GM12878 (cell line): ENCODE measurements around the gene SACS. TPM values are rescaled to one million over a fixed set of nuclear protein-coding genes. Genes with fewer than 3 reads are reported as not detected.

Experiments
- ATF2 ChIP-seq: IDR thresholded peaks from 2 replicates; pipeline ENCODE4 v1.6.1; 2012; ENCODE audit warnings: low read length, inconsistent platforms
- BACH1 ChIP-seq: fragments of 450-650 bp; IDR thresholded peaks from 2 replicates; pipeline ENCODE4 v1.6.1; 2017; ENCODE audit warnings: mild to moderate bottlenecking, borderline replicate concordance
- BRCA1 ChIP-seq: IDR thresholded peaks from 2 replicates; pipeline ENCODE4 v1.6.1; 2011; ENCODE audit warnings: low read depth, low read length, improper control_type of control experiment
- CBX3 ChIP-seq: fragments of 200-600 bp; sonication (generic); IDR thresholded peaks from 2 replicates; pipeline ENCODE4 v1.6.1; 2016; ENCODE audit warnings: low read depth, borderline replicate concordance
- CHD2 ChIP-seq: IDR thresholded peaks from 2 replicates; pipeline ENCODE4 v1.6.1; 2011; ENCODE audit warnings: low read depth, low read length, improper control_type of control experiment, borderline replicate concordance
- CREB1 ChIP-seq: IDR thresholded peaks from 2 replicates; pipeline ENCODE4 v1.6.1; 2012; ENCODE audit warnings: low read depth, mild to moderate bottlenecking, inconsistent platforms
- EP300 ChIP-seq, 2 experiments: fragments of 150-350 bp in 1 of 2; IDR thresholded peaks; 2 replicates each; pipeline ENCODE4 v1.6.1; 2011 to 2012; ENCODE audit warnings: low read depth in 2 of 2, low read length in 2 of 2, borderline replicate concordance in 1 of 2, improper control_type of control experiment in 1 of 2, inconsistent platforms in 1 of 2; ENCODE audit not compliant: control insufficient read depth in 1 of 2
- HDGF ChIP-seq: fragments of 450-650 bp; IDR thresholded peaks from 2 replicates; pipeline ENCODE4 v1.6.1; 2016; ENCODE audit warnings: antibody characterized with exemption
- HSF1 ChIP-seq: fragments of 150-350 bp; IDR thresholded peaks from 2 replicates; pipeline ENCODE4 v1.6.1; 2014; ENCODE audit warnings: mild to moderate bottlenecking, low read depth, low read length
- IRF5 ChIP-seq: fragments of 450-650 bp; IDR thresholded peaks from 2 replicates; pipeline ENCODE4 v1.6.1; 2017; ENCODE audit warnings: borderline replicate concordance
- JUND ChIP-seq: IDR thresholded peaks from 2 replicates; pipeline ENCODE4 v1.6.1; 2012; ENCODE audit warnings: low read depth, mild to moderate bottlenecking, low read length, improper control_type of control experiment, moderate library complexity
- KLF5 ChIP-seq: fragments of 450-650 bp; IDR thresholded peaks from 2 replicates; pipeline ENCODE4 v1.6.1; 2014; ENCODE audit warnings: mild to moderate bottlenecking; ENCODE audit not compliant: partially characterized antibody
- LARP7 ChIP-seq: fragments of 450-650 bp; IDR thresholded peaks from 2 replicates; pipeline ENCODE4 v1.6.1; 2017; ENCODE audit warnings: mild to moderate bottlenecking
- MYC ChIP-seq: IDR thresholded peaks from 2 replicates; pipeline ENCODE4 v1.6.1; 2011; ENCODE audit warnings: mild to moderate bottlenecking, low read length, moderate library complexity, inconsistent platforms; ENCODE audit not compliant: insufficient read depth, insufficient replicate concordance, insufficient read length, severe bottlenecking
- NFYB ChIP-seq: IDR thresholded peaks from 2 replicates; pipeline ENCODE4 v1.6.1; 2011; ENCODE audit warnings: low read depth, mild to moderate bottlenecking, low read length, improper control_type of control experiment, moderate library complexity; ENCODE audit not compliant: insufficient read depth
- NR2C2 ChIP-seq: IDR thresholded peaks from 2 replicates; pipeline ENCODE4 v1.6.1; 2011; ENCODE audit warnings: borderline replicate concordance, low read depth; ENCODE audit not compliant: control insufficient read depth, insufficient read length
- PML ChIP-seq: IDR thresholded peaks from 2 replicates; pipeline ENCODE4 v1.6.1; 2012; ENCODE audit warnings: low read length, inconsistent platforms
- RB1 ChIP-seq: fragments of 450-650 bp; formaldehyde crosslinking; IDR thresholded peaks from 2 replicates; pipeline ENCODE4 v1.6.1; 2017; ENCODE audit warnings: mild to moderate bottlenecking, borderline replicate concordance
- RUNX3 ChIP-seq: IDR thresholded peaks from 2 replicates; pipeline ENCODE4 v1.6.1; 2012; ENCODE audit warnings: low read length, inconsistent platforms
- TCF3 ChIP-seq: IDR thresholded peaks from 2 replicates; pipeline ENCODE4 v1.6.1; 2012; ENCODE audit warnings: low read depth, mild to moderate bottlenecking, low read length, borderline replicate concordance; ENCODE audit not compliant: insufficient read depth
- YBX1 ChIP-seq: fragments of 450-650 bp; IDR thresholded peaks from 2 replicates; pipeline ENCODE4 v1.6.1; 2016; ENCODE audit warnings: antibody characterized with exemption
- ZBED1 ChIP-seq: IDR thresholded peaks from 2 replicates; pipeline ENCODE4 v1.6.1; 2016; ENCODE audit warnings: borderline replicate concordance
- polyA plus RNA-seq, 11 experiments: library from polyadenylated mRNA; depleted of rRNA in 4 of 11; unstranded in 6 of 11; stranded (reverse) in 5 of 11; fragments of >200 nt; fragmentation: Nextera tagmentation in 4 of 11; fragmentation: Illumina TruSeq in 1 of 11; extraction: Ambion mirVana in 4 of 11; extraction: Trizol in 1 of 11; gene quantifications; 1 replicate in 1 of 11; 2 replicates in 10 of 11; pipeline versions ENCODE4 v1.2.1 to v1.2.3, GENCODE V29; 2011 to 2016; ENCODE audit warnings: inconsistent platforms in 2 of 11, missing spikeins in 2 of 11, low read depth in 1 of 11
- total RNA-seq, 4 experiments: library from RNA; depleted of rRNA in 3 of 4; stranded (reverse); fragments of >200 nt in 3 of 4; fragmentation: Illumina TruSeq in 1 of 4; extraction: Trizol in 1 of 4; gene quantifications; 2 replicates each; pipeline versions ENCODE4 v1.2.1 to v1.2.3, GENCODE V29; 2013 to 2021
- TF ChIP-seq, protein P1 (sequence below): IDR thresholded peaks from 2 replicates; pipeline ENCODE4 v1.6.1; 2011; ENCODE audit warnings: borderline replicate concordance, low read depth, mild to moderate bottlenecking, moderate library complexity, low read length; ENCODE audit not compliant: insufficient read depth, poor library complexity, severe bottlenecking

The SACS gene
- total and polyA plus RNA-seq, 10 of the 15 experiments (the other 5 are each of a cell fraction or from before 2014, with no cell fraction given), result 9.9 to 74.9 (median 22.1) TPM

GRCh38 chr13:23466144-23467002 is 32.9 kb upstream of the SACS start (continued):
- TF ChIP-seq NFYB, result no peak
- no peak for TF ChIP-seq NR2C2
- TF ChIP-seq LARP7, result no peak
- TF ChIP-seq RUNX3, result peak; percentile 75
- no peak for TF ChIP-seq YBX1
- peak; percentile 74 for TF ChIP-seq TCF3
- TF ChIP-seq RB1, result 0 out of 2 replicates have a peak, but pooled peaks have one; percentile 27
- TF ChIP-seq HDGF, result no peak
- TF ChIP-seq CBX3, result no peak
- TF ChIP-seq, protein P1, sequence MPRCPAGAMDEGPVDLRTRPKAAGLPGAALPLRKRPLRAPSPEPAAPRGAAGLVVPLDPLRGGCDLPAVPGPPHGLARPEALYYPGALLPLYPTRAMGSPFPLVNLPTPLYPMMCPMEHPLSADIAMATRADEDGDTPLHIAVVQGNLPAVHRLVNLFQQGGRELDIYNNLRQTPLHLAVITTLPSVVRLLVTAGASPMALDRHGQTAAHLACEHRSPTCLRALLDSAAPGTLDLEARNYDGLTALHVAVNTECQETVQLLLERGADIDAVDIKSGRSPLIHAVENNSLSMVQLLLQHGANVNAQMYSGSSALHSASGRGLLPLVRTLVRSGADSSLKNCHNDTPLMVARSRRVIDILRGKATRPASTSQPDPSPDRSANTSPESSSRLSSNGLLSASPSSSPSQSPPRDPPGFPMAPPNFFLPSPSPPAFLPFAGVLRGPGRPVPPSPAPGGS, result peak; percentile 52
- TF ChIP-seq BRCA1, result no peak
- TF ChIP-seq HSF1, result no peak
- peak; percentile 47 for TF ChIP-seq CREB1
- no peak for TF ChIP-seq KLF5
- peak; percentile 26; the same call in 1 of the 2 replicates for TF ChIP-seq BACH1
- TF ChIP-seq JUND, result no peak
- no peak for TF ChIP-seq IRF5
- TF ChIP-seq PML, result 0 out of 2 replicates have a peak, but pooled peaks have one; percentile 1
- peak in 1 of 2 experiments; percentile 21; a peak in 1 of 4 replicates for TF ChIP-seq EP300 (IDR thresholded peaks at IDR 0.05; ENCODE audit: borderline replicate concordance in 1 of 2, control insufficient read depth in 1 of 2, low read depth in 2 of 2, low read length in 2 of 2)
- peak; percentile 14; the same call in 1 of the 2 replicates for TF ChIP-seq ATF2
- no peak for TF ChIP-seq ZBED1
- TF ChIP-seq CHD2, result no peak
- no peak for TF ChIP-seq MYC
